Caco-2 (cell line): ENCODE measurements around the gene LLGL1. TPM values are rescaled to one million over a fixed set of nuclear protein-coding genes. Genes with fewer than 3 reads are reported as not detected.

Experiments
- BruUV-seq: library from RNA; stranded (reverse); fragments of 400-500 nt; replicated peaks from 2 replicates; lab custom pipeline; 2021; lab: Mats Ljungman, UMichigan
- CTCF ChIA-PET: fragments of 300-600 bp; sonication (Branson Sonifier 250); formaldehyde crosslinking; loops from one replicate; lab custom pipeline; 2022; ENCODE audit warnings: antibody characterized with exemption; lab: Charles Lee
- POLR2A ChIA-PET: fragments of 300-600 bp; sonication (Branson Sonifier 250); formaldehyde crosslinking; loops from one replicate; lab custom pipeline; 2022; ENCODE audit warnings: antibody characterized with exemption; lab: Charles Lee
- DNase-seq, 2 experiments: peaks; one replicate each; pipeline versions ENCODE4 v3.0.0 to v3.0.0-alpha.2; 2020 to 2022
- H3K27me3 ChIP-seq: replicated peaks from 2 replicates; pipeline ENCODE4 v1.6.0; 2011; ENCODE audit warnings: low read length; ENCODE audit not compliant: control insufficient read depth, insufficient read depth
- H3K36me3 ChIP-seq: 2 replicates; pipeline ENCODE4 v1.5.1; 2011; ENCODE audit warnings: low read length; ENCODE audit not compliant: control insufficient read depth, insufficient read depth
- H3K4me1 ChIP-seq: fragments of 250-450 bp; sonication (Bioruptor Pico); 2 replicates; pipeline ENCODE4 v1.5.1; 2020; ENCODE audit warnings: mild to moderate bottlenecking
- H3K4me3 ChIP-seq: 2 replicates; pipeline ENCODE4 v1.5.1; 2011; ENCODE audit warnings: low read depth, mild to moderate bottlenecking, control low read depth, low read length
- H3K9me3 ChIP-seq: fragments of 250-450 bp; sonication (Bioruptor Pico); 2 replicates; pipeline ENCODE4 v1.5.1; 2020; ENCODE audit warnings: mild to moderate bottlenecking, moderate library complexity
- H3K27ac Mint-ChIP-seq: one replicate; pipeline ENCODE4 v1.8.0; 2022; ENCODE audit warnings: mixed read lengths; ENCODE audit not compliant: unreplicated experiment
- H3K27me3 Mint-ChIP-seq: one replicate; pipeline ENCODE4 v1.8.0; 2022; ENCODE audit warnings: mixed read lengths; ENCODE audit not compliant: insufficient read depth, unreplicated experiment
- H3K36me3 Mint-ChIP-seq: one replicate; pipeline ENCODE4 v1.8.0; 2022; ENCODE audit warnings: mild to moderate bottlenecking, mixed read lengths; ENCODE audit not compliant: insufficient read depth, unreplicated experiment
- H3K4me1 Mint-ChIP-seq: one replicate; pipeline ENCODE4 v1.8.0; 2022; ENCODE audit warnings: low read depth, mixed read lengths; ENCODE audit not compliant: unreplicated experiment
- H3K4me3 Mint-ChIP-seq: one replicate; pipeline ENCODE4 v1.8.0; 2022; ENCODE audit warnings: mild to moderate bottlenecking, moderate library complexity, mixed read lengths; ENCODE audit not compliant: unreplicated experiment
- H3K9me3 Mint-ChIP-seq: one replicate; pipeline ENCODE4 v1.8.0; 2022; ENCODE audit warnings: mixed read lengths; ENCODE audit not compliant: unreplicated experiment
- intact Hi-C: fragments of 100-400 bp; cut with micrococcal nuclease; formaldehyde crosslinking; loops from one replicate; pipeline ENCODE4 v1.10.0; 2022; ENCODE audit not compliant: unreplicated experiment
- total RNA-seq: library from RNA; stranded (reverse); gene quantifications from 2 replicates; pipeline ENCODE4 v1.2.3, GENCODE V29; 2022
- TF ChIP-seq, protein P1 (sequence below), 2 experiments: fragments of 200-600 bp in 1 of 2; IDR thresholded peaks; 1 replicate in 1 of 2; 2 replicates in 1 of 2; pipeline versions ENCODE4 v1.5.1 to v1.8.0; 2011 to 2022; ENCODE audit warnings: antibody characterized with exemption in 1 of 2, control low read depth in 1 of 2, inconsistent platforms in 1 of 2, low read depth in 1 of 2, low read length in 1 of 2, mild to moderate bottlenecking in 1 of 2, moderate library complexity in 1 of 2; ENCODE audit not compliant: insufficient read depth in 1 of 2, severe bottlenecking in 1 of 2, unreplicated experiment in 1 of 2

Gene LLGL1
- total RNA-seq, 1 experiment from 2014 or later = 41.3 TPM

DNA sequence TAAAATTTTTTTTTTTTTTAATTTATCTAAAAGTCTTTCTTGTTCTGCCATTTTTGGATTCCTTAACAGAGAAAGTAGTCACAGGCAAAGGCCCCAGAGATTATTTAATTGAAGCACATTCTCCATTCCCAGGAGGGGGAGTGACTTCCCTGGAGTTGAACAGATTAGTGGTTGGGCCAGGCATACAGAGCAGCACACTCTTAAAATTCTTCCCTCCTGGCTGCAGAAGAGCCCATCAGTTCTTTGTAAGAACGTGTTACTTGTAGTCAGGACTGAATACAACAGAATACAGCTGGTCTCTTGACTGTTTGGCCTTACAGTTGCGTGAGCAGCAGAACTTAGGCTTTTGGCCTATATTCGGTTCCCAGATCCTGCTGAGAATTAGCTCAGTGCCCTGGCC lies 40.0 kb upstream of the LLGL1 start:
- TF ChIP-seq, protein P1, sequence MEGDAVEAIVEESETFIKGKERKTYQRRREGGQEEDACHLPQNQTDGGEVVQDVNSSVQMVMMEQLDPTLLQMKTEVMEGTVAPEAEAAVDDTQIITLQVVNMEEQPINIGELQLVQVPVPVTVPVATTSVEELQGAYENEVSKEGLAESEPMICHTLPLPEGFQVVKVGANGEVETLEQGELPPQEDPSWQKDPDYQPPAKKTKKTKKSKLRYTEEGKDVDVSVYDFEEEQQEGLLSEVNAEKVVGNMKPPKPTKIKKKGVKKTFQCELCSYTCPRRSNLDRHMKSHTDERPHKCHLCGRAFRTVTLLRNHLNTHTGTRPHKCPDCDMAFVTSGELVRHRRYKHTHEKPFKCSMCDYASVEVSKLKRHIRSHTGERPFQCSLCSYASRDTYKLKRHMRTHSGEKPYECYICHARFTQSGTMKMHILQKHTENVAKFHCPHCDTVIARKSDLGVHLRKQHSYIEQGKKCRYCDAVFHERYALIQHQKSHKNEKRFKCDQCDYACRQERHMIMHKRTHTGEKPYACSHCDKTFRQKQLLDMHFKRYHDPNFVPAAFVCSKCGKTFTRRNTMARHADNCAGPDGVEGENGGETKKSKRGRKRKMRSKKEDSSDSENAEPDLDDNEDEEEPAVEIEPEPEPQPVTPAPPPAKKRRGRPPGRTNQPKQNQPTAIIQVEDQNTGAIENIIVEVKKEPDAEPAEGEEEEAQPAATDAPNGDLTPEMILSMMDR (IDR thresholded peaks at IDR 0.05; ENCODE audit: insufficient read depth in 1 of 2, low read depth in 1 of 2, low read length in 1 of 2, severe bottlenecking in 1 of 2, unreplicated experiment in 1 of 2) = no peak
- CTCF ChIA-PET = no interaction called here
- BruUV-seq = TSS peak; percentile 42
- Histone ChIP-seq H3K27me3 (no peaks in the 10 kb centered on the region), H3K9me3 (no peaks in the 10 kb centered on the region), H3K36me3 (peaks cover 13% of the 10 kb centered on the region), H3K4me1 (peaks cover 37% of the 10 kb centered on the region), H3K4me3 (peak overlapping the region; percentile 75)
- no peak for DNase-seq
- peaks cover 55% of the 10 kb centered on the region for H3K36me3 Mint-ChIP-seq
- H3K9me3 Mint-ChIP-seq = no peaks in the 10 kb centered on the region
- intact Hi-C loops = loop anchor here (2.0 kb wide), 1 partner anchor 129 kb away; the partner anchor contains the start of genes SMCR8 and TOP3A
- peaks cover 26% of the 10 kb centered on the region for H3K4me1 Mint-ChIP-seq
- H3K4me3 Mint-ChIP-seq = peak overlapping the region; percentile 85
- H3K27ac Mint-ChIP-seq = peak overlapping the region; percentile 98
- H3K27me3 Mint-ChIP-seq = no peaks in the 10 kb centered on the region
- POLR2A ChIA-PET = no interaction called here

DNA sequence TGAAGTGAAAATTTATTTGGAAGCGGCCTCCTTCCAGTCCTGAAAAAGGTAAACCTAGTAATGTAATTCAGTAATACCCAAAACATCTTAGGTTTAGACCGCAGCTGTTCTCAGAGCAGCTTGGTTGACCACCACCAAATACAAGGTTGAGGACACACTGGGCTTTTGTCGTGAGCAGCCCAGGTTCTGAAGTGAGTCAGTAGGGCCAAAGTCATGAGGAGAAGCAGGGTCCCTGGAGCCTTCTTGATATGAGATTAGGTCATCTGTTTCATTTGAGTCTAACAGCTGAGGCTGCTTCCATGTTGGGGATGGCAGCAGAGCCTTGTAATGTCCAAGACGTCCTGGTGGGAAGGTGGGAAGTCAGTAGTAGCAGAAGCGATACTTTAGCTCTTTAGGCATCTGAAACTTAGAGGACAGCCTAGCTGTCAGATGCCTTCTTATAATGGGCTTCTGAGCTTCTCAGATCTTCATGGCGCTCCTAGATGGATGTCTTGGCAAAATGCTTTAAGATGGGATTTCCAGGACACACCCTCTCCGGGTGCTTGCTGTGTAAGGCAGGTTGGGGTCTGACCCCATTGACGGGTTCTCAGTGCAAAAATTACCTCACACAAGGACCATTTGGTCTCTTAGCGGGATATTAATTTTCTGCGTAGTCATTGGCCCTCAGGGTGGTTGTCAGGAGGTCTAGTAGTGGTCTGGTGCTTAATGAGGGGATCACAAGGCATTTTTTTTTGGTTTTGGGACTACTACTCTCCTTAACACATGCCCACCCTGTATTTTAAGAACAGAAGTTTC lies 39.4 kb upstream of the LLGL1 start:
- Histone ChIP-seq H3K27me3 (no peaks in the 10 kb centered on the region), H3K9me3 (no peaks in the 10 kb centered on the region), H3K4me1 (peaks cover 37% of the 10 kb centered on the region), H3K4me3 (peak overlapping the region; percentile 75), H3K36me3 (peaks cover 13% of the 10 kb centered on the region)
- BruUV-seq = no TSS peak
- intact Hi-C loops = loop anchor here (2.0 kb wide), 1 partner anchor 129 kb away; the partner anchor contains the start of genes SMCR8 and TOP3A
- TF ChIP-seq, protein P1 (IDR thresholded peaks at IDR 0.05; ENCODE audit: insufficient read depth in 1 of 2, low read depth in 1 of 2, low read length in 1 of 2, severe bottlenecking in 1 of 2, unreplicated experiment in 1 of 2) = no peak
- Mint-ChIP-seq H3K27ac (peak overlapping the region; percentile 23), H3K4me1 (peaks cover 26% of the 10 kb centered on the region), H3K4me3 (peak overlapping the region; percentile 85), H3K36me3 (peaks cover 62% of the 10 kb centered on the region), H3K27me3 (no peaks in the 10 kb centered on the region), H3K9me3 (no peaks in the 10 kb centered on the region)
- ChIA-PET CTCF (no interaction called here), POLR2A (no interaction called here)
- DNase-seq = no peak

DNA sequence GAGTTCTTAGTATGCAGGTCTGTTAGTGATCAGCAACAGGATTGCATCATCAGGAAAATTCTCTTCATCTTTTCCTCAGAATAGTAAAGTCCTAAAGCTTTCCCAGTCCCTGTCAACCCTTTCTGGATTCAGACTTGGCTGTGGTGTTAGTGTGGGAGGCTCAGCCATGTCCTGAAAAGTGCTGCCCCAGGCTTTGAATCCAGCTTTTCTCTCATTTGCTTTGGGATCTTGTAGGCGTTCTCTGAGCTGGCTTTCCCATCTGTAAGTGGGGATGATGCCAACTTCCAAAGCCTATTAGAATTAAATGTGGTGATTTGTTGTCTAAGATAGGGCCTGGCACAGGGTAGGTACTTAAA lies 38.8 kb upstream of the LLGL1 start:
- Histone ChIP-seq H3K36me3 (peaks cover 13% of the 10 kb centered on the region), H3K27me3 (no peaks in the 10 kb centered on the region), H3K4me3 (peak overlapping the region; percentile 75; the same call in 1 of the 2 replicates), H3K4me1 (peaks cover 37% of the 10 kb centered on the region), H3K9me3 (no peaks in the 10 kb centered on the region)
- POLR2A ChIA-PET = no interaction called here
- no peak for DNase-seq
- TF ChIP-seq, protein P1 (IDR thresholded peaks at IDR 0.05; ENCODE audit: insufficient read depth in 1 of 2, low read depth in 1 of 2, low read length in 1 of 2, severe bottlenecking in 1 of 2, unreplicated experiment in 1 of 2) = no peak
- peak overlapping the region; percentile 23 for H3K27ac Mint-ChIP-seq
- H3K4me1 Mint-ChIP-seq = peaks cover 26% of the 10 kb centered on the region
- no peaks in the 10 kb centered on the region for H3K9me3 Mint-ChIP-seq
- H3K4me3 Mint-ChIP-seq = peak overlapping the region; percentile 85
- no peaks in the 10 kb centered on the region for H3K27me3 Mint-ChIP-seq
- no TSS peak for BruUV-seq
- intact Hi-C loops = no loop called here
- peaks cover 66% of the 10 kb centered on the region for H3K36me3 Mint-ChIP-seq
- CTCF ChIA-PET = no interaction called here
